Activated naive CD4-positive, alpha-beta T cell treated with Interleukin-2 at 50 U/mL for 16 hours (primary cell): ENCODE measurements around the gene DNAH17.

Experiments
- DNase-seq: peaks from one replicate; pipeline ENCODE4 v3.0.0-alpha.2; 2020

Gene DNAH17

GRCh38 chr17:78572239-78573205 lies 4.7 kb downstream of the DNAH17 start:
- DNase-seq, result no peak

- no peak for DNase-seq
Measured at GRCh38 chr17:78571329-78571728, 5.9 kb downstream of the DNAH17 start.

- DNase-seq, result no peak
Measured at GRCh38 chr17:78568494-78569115, 8.6 kb downstream of the DNAH17 start.

- no peak for DNase-seq
Measured at GRCh38 chr17:78567991-78568390, 9.2 kb downstream of the DNAH17 start.

- no peak for DNase-seq
Measured at GRCh38 chr17:78566947-78567346, 10.2 kb downstream of the DNAH17 start.

- DNase-seq, result no peak
Measured at GRCh38 chr17:78563189-78564145, 13.7 kb downstream of the DNAH17 start.

- DNase-seq, result no peak
Measured at GRCh38 chr17:78562734-78563133, 14.5 kb downstream of the DNAH17 start.

- no peak for DNase-seq
Measured at GRCh38 chr17:78561166-78561565, 16.0 kb downstream of the DNAH17 start.

GRCh38 chr17:78560731-78561130 lies 16.5 kb downstream of the DNAH17 start:
- DNase-seq, result no peak

GRCh38 chr17:78559749-78560368 lies 17.3 kb downstream of the DNAH17 start:
- no peak for DNase-seq

- DNase-seq, result no peak
Measured at GRCh38 chr17:78558989-78559388, 18.2 kb downstream of the DNAH17 start.

GRCh38 chr17:78558181-78558850 lies 18.9 kb downstream of the DNAH17 start:
- DNase-seq, result peak; percentile 11

GRCh38 chr17:78557598-78558039 lies 19.6 kb downstream of the DNAH17 start:
- no peak for DNase-seq

- DNase-seq, result no peak
Measured at GRCh38 chr17:78556812-78557211, 20.4 kb downstream of the DNAH17 start.

- DNase-seq, result no peak
Measured at GRCh38 chr17:78555746-78556401, 21.3 kb downstream of the DNAH17 start.

GRCh38 chr17:78550464-78550863 lies 26.7 kb downstream of the DNAH17 start:
- DNase-seq, result no peak

- no peak for DNase-seq
Measured at GRCh38 chr17:78548725-78549124, 28.5 kb downstream of the DNAH17 start.

- DNase-seq, result no peak
Measured at GRCh38 chr17:78547035-78547434, 30.2 kb downstream of the DNAH17 start.

GRCh38 chr17:78546476-78546875 lies 30.7 kb downstream of the DNAH17 start:
- DNase-seq, result no peak

GRCh38 chr17:78544881-78545755 lies 32.1 kb downstream of the DNAH17 start:
- DNase-seq, result no peak
